Measurements from ENCODE around the gene MAP4K3.
A peak's percentile ranks its signal among the peaks of the same experiment; 100 is the strongest.
"Not testable (repeated sequence)": the region's sequence is repeated elsewhere in the genome, so short reads cannot be mapped to it uniquely, and the experiment has no call there.

Gene MAP4K3

GRCh38 chr2:39408351-39409136 is 28.5 kb downstream of the MAP4K3 start:
- DNase-seq (ENCODE audit: low spot score) = peak; percentile 22

- DNase-seq (ENCODE audit: low spot score) = no peak
Observed at GRCh38 chr2:39407516-39408296, 29.4 kb downstream of the MAP4K3 start.

- DNase-seq (ENCODE audit: low spot score) = no peak
Observed at GRCh38 chr2:39405364-39405763, 31.7 kb downstream of the MAP4K3 start.

- no peak for DNase-seq (ENCODE audit: low spot score)
Observed at GRCh38 chr2:39403311-39403710, 33.8 kb downstream of the MAP4K3 start.

- no peak for DNase-seq (ENCODE audit: low spot score)
Observed at GRCh38 chr2:39401319-39401718, 35.8 kb downstream of the MAP4K3 start.

- DNase-seq (ENCODE audit: low spot score) = no peak
Observed at GRCh38 chr2:39399570-39399969, 37.5 kb downstream of the MAP4K3 start.

- DNase-seq (ENCODE audit: low spot score) = no peak
Observed at GRCh38 chr2:39395313-39395712, 41.8 kb downstream of the MAP4K3 start.

- DNase-seq (ENCODE audit: low spot score) = no peak
Observed at GRCh38 chr2:39394516-39394961, 42.5 kb downstream of the MAP4K3 start.

- no peak for DNase-seq (ENCODE audit: low spot score)
Observed at GRCh38 chr2:39392672-39393071, 44.4 kb downstream of the MAP4K3 start.

- DNase-seq (ENCODE audit: low spot score) = no peak
Observed at GRCh38 chr2:39390216-39390615, 46.9 kb downstream of the MAP4K3 start.

- no peak for DNase-seq (ENCODE audit: low spot score)
Observed at GRCh38 chr2:39386064-39386463, 51.0 kb downstream of the MAP4K3 start.

- DNase-seq (ENCODE audit: low spot score) = no peak
Observed at GRCh38 chr2:39385172-39385571, 51.9 kb downstream of the MAP4K3 start.

- DNase-seq (ENCODE audit: low spot score) = not testable (repeated sequence)
Observed at GRCh38 chr2:39384071-39384470, 53.0 kb downstream of the MAP4K3 start.

- DNase-seq (ENCODE audit: low spot score) = no peak
Observed at GRCh38 chr2:39383146-39383545, 53.9 kb downstream of the MAP4K3 start.

GRCh38 chr2:39381653-39382052 is 55.4 kb downstream of the MAP4K3 start:
- no peak for DNase-seq (ENCODE audit: low spot score)

GRCh38 chr2:39380525-39381150 is 56.4 kb downstream of the MAP4K3 start:
- no peak for DNase-seq (ENCODE audit: low spot score)

GRCh38 chr2:39379643-39380524 is 57.2 kb downstream of the MAP4K3 start:
- peak; percentile 76 for DNase-seq (ENCODE audit: low spot score)

- no peak for DNase-seq (ENCODE audit: low spot score)
Observed at GRCh38 chr2:39378968-39379367, 58.1 kb downstream of the MAP4K3 start.

- DNase-seq (ENCODE audit: low spot score) = peak; percentile 68
Observed at GRCh38 chr2:39377226-39377939, 59.7 kb downstream of the MAP4K3 start.

- no peak for DNase-seq (ENCODE audit: low spot score)
Observed at GRCh38 chr2:39375917-39376316, 61.2 kb downstream of the MAP4K3 start.

GRCh38 chr2:39373181-39373802 is 63.8 kb downstream of the MAP4K3 start:
- no peak for DNase-seq (ENCODE audit: low spot score)

Data from NAMALWA (cell line).